CD14-positive monocyte (primary cell): ENCODE measurements around the gene PKD1. TPM values are rescaled to one million over a fixed set of nuclear protein-coding genes. Genes with fewer than 3 reads are reported as not detected.

Experiments used
- DNase-seq, 3 donors: peaks; one replicate each; pipeline ENCODE4 v3.0.0-alpha.2; 2011 to 2022
- H2AFZ ChIP-seq: 2 replicates; pipeline ENCODE4 v1.6.0; 2012; ENCODE audit warnings: mild to moderate bottlenecking, low read depth, low read length, inconsistent platforms; ENCODE audit not compliant: insufficient read depth, poor library complexity, severe bottlenecking
- H3K27ac ChIP-seq, 2 donors: 1 replicate in 1 of 2; 2 replicates in 1 of 2; pipeline ENCODE4 v1.5.1; 2012 to 2013; ENCODE audit warnings: low read length in 2 of 2, control low read depth in 1 of 2, inconsistent platforms in 1 of 2, low read depth in 1 of 2, mild to moderate bottlenecking in 1 of 2
- H3K27me3 ChIP-seq, 2 donors: one replicate each; pipeline versions ENCODE4 v1.6.0 to v1.6.1; 2011 to 2013; ENCODE audit warnings: low read length in 2 of 2; ENCODE audit not compliant: control insufficient read depth in 2 of 2, insufficient read depth in 2 of 2
- H3K36me3 ChIP-seq, 2 donors: replicated peaks in 1 of 2; 1 replicate in 1 of 2; 2 replicates in 1 of 2; pipeline versions ENCODE4 v1.5.1 to v1.6.1; 2012 to 2013; ENCODE audit warnings: low read length in 2 of 2, control low read depth in 1 of 2, inconsistent platforms in 1 of 2, mild to moderate bottlenecking in 1 of 2; ENCODE audit not compliant: insufficient read depth in 2 of 2, control insufficient read depth in 1 of 2
- H3K4me1 ChIP-seq, 2 donors: 1 replicate in 1 of 2; 2 replicates in 1 of 2; pipeline versions ENCODE4 v1.5.1 to v1.6.1; 2012 to 2013; ENCODE audit warnings: low read length in 2 of 2, control low read depth in 1 of 2, inconsistent platforms in 1 of 2, mild to moderate bottlenecking in 1 of 2, moderate library complexity in 1 of 2; ENCODE audit not compliant: insufficient read depth in 2 of 2, control insufficient read depth in 1 of 2
- H3K4me2 ChIP-seq: replicated peaks from 2 replicates; pipeline ENCODE3; 2012; ENCODE audit warnings: low read length, moderate library complexity, mild to moderate bottlenecking; ENCODE audit not compliant: poor library complexity, severe bottlenecking; ENCODE audit errors: extremely low read depth
- H3K4me3 ChIP-seq, 3 experiments: fragments of 200-600 bp in 1 of 3; sonication (generic) in 1 of 3; replicated peaks in 1 of 3; 1 replicate in 2 of 3; 2 replicates in 1 of 3; pipeline ENCODE4 v1.5.1; 2011 to 2013; ENCODE audit warnings: low read length in 3 of 3, mild to moderate bottlenecking in 3 of 3, control low read depth in 2 of 3, low read depth in 2 of 3, inconsistent platforms in 1 of 3, moderate library complexity in 1 of 3
- H3K79me2 ChIP-seq: 2 replicates; pipeline ENCODE4 v1.6.0; 2012; ENCODE audit warnings: mild to moderate bottlenecking, control low read depth, inconsistent platforms, low read length, moderate library complexity; ENCODE audit not compliant: insufficient read depth
- H3K9ac ChIP-seq: 2 replicates; pipeline ENCODE4 v1.6.0; 2017; ENCODE audit warnings: low read length, mild to moderate bottlenecking; ENCODE audit not compliant: insufficient read depth, poor library complexity, severe bottlenecking
- H3K9me3 ChIP-seq, 2 donors: replicated peaks in 1 of 2; 1 replicate in 1 of 2; 2 replicates in 1 of 2; pipeline versions ENCODE4 v1.5.1 to v1.6.1; 2012 to 2013; ENCODE audit warnings: low read length in 2 of 2, control low read depth in 1 of 2; ENCODE audit not compliant: control insufficient read depth in 1 of 2, insufficient read depth in 1 of 2
- H4K20me1 ChIP-seq: 2 replicates; pipeline ENCODE4 v1.6.0; 2012; ENCODE audit warnings: mild to moderate bottlenecking, low read length, control low read depth, moderate library complexity; ENCODE audit not compliant: insufficient read depth
- H3K27ac Mint-ChIP-seq, 7 donors: one replicate each; pipeline ENCODE4 v1.8.0; 2020; ENCODE audit warnings: mild to moderate bottlenecking in 7 of 7, mixed read lengths in 7 of 7, moderate library complexity in 6 of 7, inconsistent platforms in 2 of 7
- H3K27me3 Mint-ChIP-seq, 3 donors: one replicate each; pipeline ENCODE4 v1.8.0; 2021 to 2022; ENCODE audit warnings: low read depth in 3 of 3, mild to moderate bottlenecking in 3 of 3, mixed read lengths in 3 of 3, moderate library complexity in 3 of 3, inconsistent platforms in 1 of 3
- H3K36me3 Mint-ChIP-seq, 2 donors: one replicate each; pipeline ENCODE4 v1.8.0; 2020; ENCODE audit warnings: mixed read lengths in 2 of 2, inconsistent platforms in 1 of 2, mild to moderate bottlenecking in 1 of 2
- H3K4me1 Mint-ChIP-seq: one replicate; pipeline ENCODE4 v1.8.0; 2020; ENCODE audit warnings: mild to moderate bottlenecking, mixed read lengths
- H3K4me3 Mint-ChIP-seq, 2 donors: one replicate each; pipeline ENCODE4 v1.8.0; 2020; ENCODE audit warnings: mild to moderate bottlenecking in 2 of 2, mixed read lengths in 2 of 2, moderate library complexity in 1 of 2
- H3K9me3 Mint-ChIP-seq, 7 donors: one replicate each; pipeline ENCODE4 v1.8.0; 2020 to 2022; ENCODE audit warnings: mixed read lengths in 7 of 7, mild to moderate bottlenecking in 6 of 7, moderate library complexity in 6 of 7, inconsistent platforms in 2 of 7
- CTCF ChIP-seq: fragments of 200-600 bp; IDR thresholded peaks from one replicate; pipeline ENCODE4 v1.8.0; 2022; ENCODE audit warnings: antibody characterized with exemption, mild to moderate bottlenecking
- WGBS: methylation state at CpG from one replicate; pipeline ENCODE4 v1.1.5; 2013; ENCODE audit warnings: missing lambda C conversion rate; ENCODE audit not compliant: insufficient coverage; 5-methylcytosine and 5-hydroxymethylcytosine counted together
- intact Hi-C, 2 donors: fragments of 100-400 bp; cut with micrococcal nuclease; formaldehyde crosslinking; loops; one replicate each; pipeline versions ENCODE4 v1.15.0 to v1.15.1; 2023
- polyA plus RNA-seq, 3 donors: library from polyadenylated mRNA; depleted of rRNA in 1 of 3; unstranded in 2 of 3; stranded (reverse) in 1 of 3; fragments of 300-500 nt in 2 of 3; fragments of >200 nt in 1 of 3; fragmentation: Illumina TruSeq in 2 of 3; gene quantifications; 1 replicate in 2 of 3; 2 replicates in 1 of 3; pipeline ENCODE4 v1.2.3, GENCODE V29; 2012 to 2021

Gene PKD1
- polyA plus RNA-seq, 3 donors: 0.22 to 53.8 (median 1.6) TPM

- no peak overlapping the region for H2AFZ ChIP-seq
- peaks cover 2 to 10% of the 10 kb centered on the region in 2 donors for H3K36me3 ChIP-seq
- Mint-ChIP-seq H3K27me3 (peaks cover 2 to 7% (median 3%) of the 10 kb centered on the region in 3 donors), H3K27ac (peak overlapping the region in 2 of 7 donors; percentile 58 to 64), H3K36me3 (peaks cover 5 to 7% of the 10 kb centered on the region in 2 donors), H3K4me3 (no peak overlapping the region), H3K9me3 (peaks cover 0 to 2% (median 0%) of the 10 kb centered on the region in 7 donors), H3K4me1 (no peaks in the 10 kb centered on the region)
- DNase-seq: no peak
- no peak overlapping the region for H3K4me3 ChIP-seq
- no peak overlapping the region for H3K9ac ChIP-seq
- intact Hi-C loops: no loop called here
- H3K79me2 ChIP-seq: no peaks in the 10 kb centered on the region
- no peaks in the 10 kb centered on the region for H3K4me1 ChIP-seq
- no peak overlapping the region for H3K27ac ChIP-seq
- peaks cover 0 to 3% of the 10 kb centered on the region in 2 donors for H3K27me3 ChIP-seq
- H4K20me1 ChIP-seq: no peaks in the 10 kb centered on the region
- 96% methylated on average over 19 of the region's 20 CpGs for WGBS
- no peak overlapping the region for H3K4me2 ChIP-seq
- no peaks in the 10 kb centered on the region for H3K9me3 ChIP-seq
- no peak for TF ChIP-seq CTCF
These were observed 46.3 kb upstream of the PKD1 start for GRCh38 chr16:2181952-2182351.

- Histone ChIP-seq H3K36me3 (peaks cover 8 to 17% of the 10 kb centered on the region in 2 donors), H3K4me3 (no peak overlapping the region), H3K79me2 (no peaks in the 10 kb centered on the region), H3K4me2 (no peak overlapping the region), H3K9ac (no peak overlapping the region), H3K4me1 (no peaks in the 10 kb centered on the region), H3K9me3 (no peaks in the 10 kb centered on the region), H4K20me1 (no peaks in the 10 kb centered on the region), H2AFZ (no peak overlapping the region), H3K27me3 (peaks cover 0 to 3% of the 10 kb centered on the region in 2 donors), H3K27ac (no peak overlapping the region)
- intact Hi-C loops: no loop called here
- H3K9me3 Mint-ChIP-seq: peaks cover 0 to 2% (median 0%) of the 10 kb centered on the region in 7 donors
- no peaks in the 10 kb centered on the region for H3K4me1 Mint-ChIP-seq
- no peak overlapping the region for H3K4me3 Mint-ChIP-seq
- DNase-seq: no peak
- H3K27ac Mint-ChIP-seq: peak overlapping the region in 1 of 7 donors; percentile 64
- peaks cover 2 to 6% (median 3%) of the 10 kb centered on the region in 3 donors for H3K27me3 Mint-ChIP-seq
- no peak for TF ChIP-seq CTCF
- peaks cover 7 to 13% of the 10 kb centered on the region in 2 donors for H3K36me3 Mint-ChIP-seq
- whole genome bisulfite sequencing: 94% methylated on average over 37 of the region's 46 CpGs
These were observed 45.5 kb upstream of the PKD1 start for GRCh38 chr16:2180962-2181923.
